ENCODE measurements around the gene ABCA7.

DNA sequence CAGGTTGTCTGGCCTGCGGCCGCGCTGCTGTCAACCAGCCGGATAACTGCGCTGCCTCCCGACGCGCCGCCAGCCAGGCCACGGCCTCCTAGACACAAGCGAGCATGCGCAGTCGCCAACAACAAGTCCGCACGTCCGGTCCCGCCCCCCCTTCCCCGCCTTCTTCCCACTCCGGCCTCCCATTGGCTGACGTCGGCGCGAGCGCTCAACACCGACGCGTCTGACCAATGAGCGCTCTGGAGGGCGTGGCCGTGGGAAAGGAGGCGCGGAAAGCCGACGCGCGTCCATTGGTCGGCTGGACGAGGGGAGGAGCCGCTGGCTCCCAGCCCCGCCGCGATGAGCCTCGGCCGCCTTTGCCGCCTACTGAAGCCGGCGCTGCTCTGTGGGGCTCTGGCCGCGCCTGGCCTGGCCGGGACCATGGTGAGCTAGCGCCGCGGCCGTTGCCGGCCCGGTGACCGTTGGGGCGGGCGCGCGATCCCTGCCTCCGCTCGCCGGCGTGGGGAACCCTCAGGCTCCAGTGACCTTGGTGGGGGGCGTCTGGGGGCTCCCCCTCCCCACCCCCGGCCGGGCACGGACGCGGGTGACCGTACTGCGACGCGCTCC is 63.9 kb downstream of the ABCA7 start, which contains the start of gene GPX4:
- no peak for TF ChIP-seq TCF7L2 (IDR thresholded peaks at IDR 0.05; ENCODE audit: borderline replicate concordance, extremely low read depth, insufficient read depth, insufficient read length)
- TF ChIP-seq POLR2A (IDR thresholded peaks at IDR 0.05; ENCODE audit: borderline replicate concordance, extremely low read depth, insufficient read depth, insufficient read length) = peak; percentile 97
- TF ChIP-seq EZH2 (IDR thresholded peaks at IDR 0.05) = no peak
- TF ChIP-seq, protein P1, sequence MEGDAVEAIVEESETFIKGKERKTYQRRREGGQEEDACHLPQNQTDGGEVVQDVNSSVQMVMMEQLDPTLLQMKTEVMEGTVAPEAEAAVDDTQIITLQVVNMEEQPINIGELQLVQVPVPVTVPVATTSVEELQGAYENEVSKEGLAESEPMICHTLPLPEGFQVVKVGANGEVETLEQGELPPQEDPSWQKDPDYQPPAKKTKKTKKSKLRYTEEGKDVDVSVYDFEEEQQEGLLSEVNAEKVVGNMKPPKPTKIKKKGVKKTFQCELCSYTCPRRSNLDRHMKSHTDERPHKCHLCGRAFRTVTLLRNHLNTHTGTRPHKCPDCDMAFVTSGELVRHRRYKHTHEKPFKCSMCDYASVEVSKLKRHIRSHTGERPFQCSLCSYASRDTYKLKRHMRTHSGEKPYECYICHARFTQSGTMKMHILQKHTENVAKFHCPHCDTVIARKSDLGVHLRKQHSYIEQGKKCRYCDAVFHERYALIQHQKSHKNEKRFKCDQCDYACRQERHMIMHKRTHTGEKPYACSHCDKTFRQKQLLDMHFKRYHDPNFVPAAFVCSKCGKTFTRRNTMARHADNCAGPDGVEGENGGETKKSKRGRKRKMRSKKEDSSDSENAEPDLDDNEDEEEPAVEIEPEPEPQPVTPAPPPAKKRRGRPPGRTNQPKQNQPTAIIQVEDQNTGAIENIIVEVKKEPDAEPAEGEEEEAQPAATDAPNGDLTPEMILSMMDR (IDR thresholded peaks at IDR 0.05 in 2 of 3, conservative IDR thresholded peaks at IDR 0.05 in 1 of 3; ENCODE audit: borderline replicate concordance in 1 of 3, insufficient read depth in 1 of 3, low read depth in 2 of 3, low read length in 2 of 3) = no peak
- TF ChIP-seq CEBPB (IDR thresholded peaks at IDR 0.05; ENCODE audit: low read depth) = no peak
- no peak; the same call in 1 of the 2 replicates for TF ChIP-seq ZFX (IDR thresholded peaks at IDR 0.05)
- peak; percentile 97 for TF ChIP-seq POLR2AphosphoS5 (IDR thresholded peaks at IDR 0.05; ENCODE audit: low read depth, low read length)
- TF ChIP-seq SP1 (IDR thresholded peaks at IDR 0.05; ENCODE audit: low read depth) = peak; percentile 92
- TF ChIP-seq, protein P2, sequence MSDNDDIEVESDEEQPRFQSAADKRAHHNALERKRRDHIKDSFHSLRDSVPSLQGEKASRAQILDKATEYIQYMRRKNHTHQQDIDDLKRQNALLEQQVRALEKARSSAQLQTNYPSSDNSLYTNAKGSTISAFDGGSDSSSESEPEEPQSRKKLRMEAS (IDR thresholded peaks at IDR 0.05) = peak; percentile 67
- no peak for TF ChIP-seq EZH2phosphoT487 (IDR thresholded peaks at IDR 0.05; ENCODE audit: borderline replicate concordance)

Measured in HCT116 (cell line).